HG03378 (cell line): ENCODE results near the gene FLRT1.

ENCODE experiments used
- ATAC-seq: cut with Tn5 transposase; IDR thresholded peaks from one replicate; pipeline ENCODE4 v1.9.1; 2021; ENCODE audit warnings: mild to moderate bottlenecking, moderate library complexity; ENCODE audit not compliant: unreplicated experiment

The FLRT1 gene

DNA sequence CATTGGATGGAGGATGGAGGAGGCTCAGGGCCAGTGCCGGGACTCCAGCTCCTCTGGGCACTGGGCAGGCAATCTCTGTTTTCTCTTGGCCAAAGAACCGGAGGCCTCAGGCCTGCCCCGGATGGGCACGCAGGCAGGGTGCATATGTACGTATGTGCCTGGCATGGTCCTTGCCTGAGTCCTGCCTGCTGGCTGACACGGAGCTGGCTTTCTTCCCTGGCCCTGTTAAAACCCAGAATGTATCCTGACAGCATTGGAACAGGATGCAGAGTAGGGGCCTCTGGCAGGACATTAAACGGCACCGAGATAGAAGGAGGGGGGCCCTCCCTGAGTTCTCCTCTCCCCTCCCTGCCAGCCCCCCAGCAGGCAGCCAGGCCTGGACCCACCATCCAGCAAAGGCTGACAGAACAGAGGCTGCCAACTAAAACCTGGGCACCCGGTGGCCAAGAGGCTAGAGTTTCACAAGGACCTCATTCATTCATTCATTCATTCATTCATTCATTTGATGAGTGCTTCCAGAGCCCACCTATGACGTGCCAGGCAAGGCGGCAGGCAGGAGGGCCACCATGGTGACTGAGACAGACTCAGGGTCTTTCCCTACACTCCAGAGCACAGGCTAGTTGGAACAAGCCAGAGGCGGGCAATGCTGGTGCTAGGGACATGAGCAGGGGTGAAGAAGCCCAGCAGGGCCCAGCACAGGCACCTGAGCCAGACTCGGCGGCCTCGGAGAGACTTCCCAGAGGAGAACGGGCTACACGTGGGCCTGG lies 28.8 kb downstream of the FLRT1 start:
- no peak for ATAC-seq

DNA sequence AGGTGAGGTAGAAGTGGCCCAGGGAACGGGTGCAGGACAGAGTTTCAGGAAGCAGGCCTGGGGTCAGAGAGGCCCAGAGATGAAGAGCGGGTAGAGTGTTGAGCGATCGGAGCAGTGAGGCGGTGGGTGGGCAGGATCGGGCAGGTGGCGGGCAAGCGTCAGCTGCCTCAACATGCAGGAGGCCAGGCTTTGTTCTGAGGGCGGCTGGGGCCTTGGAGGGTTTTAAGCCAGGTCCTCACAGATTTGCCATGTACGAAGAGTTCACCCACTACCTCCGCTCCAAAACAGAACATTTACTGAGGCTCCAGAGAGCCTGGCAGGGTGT lies 29.4 kb downstream of the FLRT1 start:
- no peak for ATAC-seq

DNA sequence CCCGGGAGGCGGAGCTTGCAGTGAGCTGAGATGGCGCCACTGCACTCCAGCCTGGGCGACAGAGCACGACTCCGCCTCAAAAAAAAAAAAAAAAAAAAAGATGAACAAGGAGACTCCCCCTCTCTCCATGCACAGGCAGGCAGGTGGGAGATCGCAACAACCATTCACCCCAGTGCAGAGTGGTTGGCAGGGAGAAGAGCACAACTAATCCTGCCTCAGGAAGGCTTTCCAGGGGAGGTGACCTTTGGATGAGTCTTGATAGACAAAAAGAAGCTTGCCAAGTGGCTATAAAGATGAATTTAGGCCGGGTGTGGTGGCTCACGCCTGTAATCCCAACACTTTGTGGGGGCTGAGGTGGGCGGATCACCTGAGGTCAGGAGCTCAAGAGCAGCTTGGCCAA lies 30.0 kb downstream of the FLRT1 start:
- ATAC-seq, result no peak

DNA sequence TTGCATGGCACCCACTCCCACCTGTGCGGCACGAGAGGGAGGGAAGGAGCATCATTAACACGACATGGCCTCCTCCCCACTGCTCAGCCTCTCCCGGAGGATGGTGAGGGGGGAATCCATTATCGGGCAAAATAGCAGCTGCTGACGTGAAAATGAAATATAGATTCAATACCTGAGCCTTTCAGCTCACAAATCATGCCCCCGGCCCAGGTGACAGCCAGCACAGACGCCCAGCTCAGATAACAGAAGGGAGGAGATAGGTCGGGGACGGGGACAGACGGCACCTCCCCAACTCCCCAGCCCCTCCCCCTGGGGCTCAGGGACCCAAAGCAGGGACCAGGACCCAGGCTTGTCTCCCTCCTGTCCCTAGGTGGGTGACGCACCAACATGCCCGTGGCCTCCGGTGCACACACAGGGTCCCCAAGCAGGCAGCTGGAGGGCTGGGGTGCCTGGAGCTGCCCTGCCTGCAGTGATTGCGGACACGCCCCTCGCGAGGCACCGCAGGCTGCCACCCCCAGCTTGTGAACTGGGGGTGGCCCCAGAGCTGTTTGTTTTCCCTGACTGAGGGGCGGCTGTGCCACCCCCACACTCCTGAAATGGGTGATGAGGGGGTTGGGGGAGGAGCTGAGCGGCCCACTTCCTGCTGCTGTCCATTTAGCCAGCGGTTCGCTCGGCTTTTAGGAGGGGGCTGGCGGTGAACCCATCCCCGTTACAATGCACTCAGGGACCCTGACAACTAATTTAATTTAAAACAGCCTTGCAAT lies 31.7 kb downstream of the FLRT1 start:
- ATAC-seq, result no peak

DNA sequence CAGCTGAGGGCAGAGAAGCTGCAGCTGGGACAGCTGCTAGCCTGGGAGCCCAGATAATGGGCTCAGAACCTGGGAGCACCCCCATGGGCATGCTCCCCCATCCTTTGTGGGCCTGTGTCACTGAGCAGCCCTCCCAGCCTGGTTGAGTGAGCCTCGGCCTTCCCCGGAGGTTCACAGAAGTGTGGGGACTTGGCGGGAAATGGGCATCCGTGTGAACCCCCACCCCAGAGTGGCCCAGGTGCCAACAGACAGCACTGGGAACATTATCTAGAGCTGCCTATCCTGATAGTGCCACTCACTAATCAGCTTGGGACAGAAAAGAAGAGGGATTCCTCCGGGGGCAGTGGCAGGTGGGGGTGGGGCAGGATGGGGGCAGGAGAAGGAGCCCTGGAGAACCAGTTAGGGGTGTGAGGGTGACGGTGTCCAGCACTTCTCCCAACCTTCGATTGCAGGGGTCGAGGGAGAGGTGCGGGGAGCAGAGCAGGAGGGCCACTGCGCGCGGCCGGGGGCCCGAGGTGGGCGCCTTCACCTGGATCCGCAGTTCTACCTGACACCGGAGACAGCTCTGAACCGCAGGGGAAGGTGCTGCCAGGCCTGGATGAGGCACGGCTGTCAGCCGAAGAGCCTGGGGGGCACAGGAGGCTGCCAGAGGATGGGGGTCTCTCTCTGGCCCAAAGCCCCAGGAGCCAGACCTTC lies 33.1 kb downstream of the FLRT1 start:
- ATAC-seq, result no peak

DNA sequence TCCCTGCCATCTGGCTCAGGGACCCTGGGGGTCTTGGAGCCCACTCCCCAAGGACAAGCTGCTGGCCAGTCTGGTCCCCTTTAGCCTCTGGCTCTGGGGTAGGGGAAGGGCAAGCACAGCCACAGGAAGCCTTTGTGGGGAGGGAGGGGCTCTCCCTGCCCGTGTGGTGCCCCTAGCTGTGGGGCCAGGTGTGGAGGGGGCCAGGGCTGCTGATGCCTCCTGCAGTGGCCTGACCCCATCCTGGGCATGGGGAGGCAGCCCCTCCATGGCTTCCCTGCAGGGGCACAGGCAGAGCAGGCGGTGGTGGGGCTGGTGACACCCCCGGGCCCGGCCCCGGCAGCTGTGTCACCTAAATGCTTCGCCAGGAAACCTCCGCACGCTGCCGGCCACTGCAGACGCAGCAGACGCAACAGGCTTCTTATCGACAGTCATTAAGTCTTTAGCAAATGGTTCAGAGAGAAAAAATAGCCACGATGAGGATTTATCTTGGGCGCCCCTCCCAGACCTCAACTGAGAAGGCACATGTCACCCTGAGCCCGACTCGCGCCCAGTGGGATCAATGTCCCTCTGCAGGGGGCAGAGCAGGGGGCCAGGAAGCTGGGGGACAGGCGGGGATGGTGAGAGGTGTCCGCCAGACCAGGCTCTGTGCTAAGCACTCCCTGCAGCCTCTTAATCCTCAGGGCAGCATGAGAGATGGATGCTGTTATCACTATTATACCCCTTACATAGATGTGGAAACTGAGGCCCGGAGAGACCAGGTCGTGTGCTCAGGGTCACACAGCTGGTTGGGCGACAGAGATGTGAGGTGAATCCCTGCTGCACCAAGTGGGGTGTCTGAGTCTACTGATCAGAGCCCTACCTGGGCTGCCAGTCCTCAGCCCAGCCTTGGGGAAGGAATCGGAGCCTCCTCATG lies 33.9 kb downstream of the FLRT1 start:
- no peak for ATAC-seq

DNA sequence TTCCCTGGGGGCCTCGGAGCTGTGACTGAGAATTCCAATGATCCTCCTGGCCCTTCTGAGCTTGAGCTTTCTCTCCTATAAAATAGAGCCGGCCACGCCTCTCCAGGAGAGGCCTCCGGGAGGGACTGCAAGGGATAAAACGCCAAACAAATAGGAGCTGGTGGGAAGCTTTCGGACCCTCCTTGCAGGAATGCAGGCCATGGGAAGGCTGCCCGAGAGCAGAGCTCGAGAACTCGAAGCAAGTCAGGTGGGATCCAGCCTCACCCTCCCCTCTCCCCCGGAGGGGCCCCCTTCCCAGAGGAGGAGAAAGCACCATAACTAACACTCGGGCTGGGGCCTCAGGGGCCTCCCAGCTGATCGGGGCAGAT lies 34.6 kb downstream of the FLRT1 start:
- no peak for ATAC-seq

DNA sequence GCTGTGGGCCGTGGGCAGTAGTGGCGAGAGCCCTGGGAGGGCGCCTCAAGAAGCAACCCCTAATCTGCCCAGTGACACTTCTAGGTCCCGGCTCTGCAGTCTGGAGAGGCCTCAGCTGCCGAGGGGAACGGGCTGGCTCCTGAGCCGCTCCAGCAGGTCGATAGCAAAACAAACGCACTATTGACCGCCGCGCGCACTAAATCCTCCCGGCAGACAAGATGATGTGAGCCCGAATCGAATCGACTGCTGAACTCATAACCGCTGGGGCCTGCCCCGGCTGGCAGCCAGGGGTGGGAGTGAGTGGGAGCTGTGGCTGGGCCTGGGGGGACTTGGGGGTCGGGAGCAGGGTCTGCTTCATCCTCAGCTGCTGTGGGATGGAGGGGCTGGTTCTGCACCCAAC lies 36.1 kb downstream of the FLRT1 start:
- no peak for ATAC-seq

DNA sequence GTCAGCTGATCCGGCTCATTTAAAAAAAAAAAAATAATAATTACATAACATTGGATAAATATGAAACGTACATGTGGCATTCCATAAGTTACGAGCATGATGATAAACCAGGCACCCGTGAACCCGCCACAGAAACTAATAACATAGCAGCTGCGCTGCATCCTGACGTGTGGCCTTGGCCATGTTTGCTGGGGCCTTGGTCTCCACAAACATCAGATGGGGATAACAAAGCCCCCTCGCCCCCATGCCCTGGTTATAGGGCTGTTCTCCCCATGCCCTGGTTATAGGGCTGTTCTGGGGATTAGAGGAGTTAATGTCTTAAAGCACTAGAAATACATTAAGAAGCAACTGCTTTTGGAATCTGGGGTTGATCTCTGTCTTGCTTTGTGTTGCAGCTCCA lies 36.7 kb downstream of the FLRT1 start:
- ATAC-seq, result no peak

DNA sequence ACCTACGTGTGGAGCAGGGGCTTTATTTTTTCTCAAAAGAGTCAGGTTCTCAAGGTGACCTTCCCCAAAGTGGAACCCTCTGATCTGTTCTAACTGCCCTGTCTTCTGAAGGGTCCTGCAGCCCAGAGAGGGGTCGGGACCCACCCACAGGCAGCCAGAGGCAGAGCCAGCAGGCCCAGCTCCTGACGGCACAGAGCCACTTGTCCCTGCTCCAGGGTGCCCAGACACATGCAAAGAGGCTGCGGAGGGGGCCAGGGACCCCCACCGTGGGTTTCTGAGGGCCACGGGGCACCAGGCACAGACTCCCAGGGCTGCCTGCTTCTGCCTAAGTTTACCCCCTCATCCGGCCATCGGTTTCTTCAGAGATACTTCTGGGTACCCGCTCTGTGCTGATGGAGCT lies 37.1 kb downstream of the FLRT1 start:
- ATAC-seq, result no peak

DNA sequence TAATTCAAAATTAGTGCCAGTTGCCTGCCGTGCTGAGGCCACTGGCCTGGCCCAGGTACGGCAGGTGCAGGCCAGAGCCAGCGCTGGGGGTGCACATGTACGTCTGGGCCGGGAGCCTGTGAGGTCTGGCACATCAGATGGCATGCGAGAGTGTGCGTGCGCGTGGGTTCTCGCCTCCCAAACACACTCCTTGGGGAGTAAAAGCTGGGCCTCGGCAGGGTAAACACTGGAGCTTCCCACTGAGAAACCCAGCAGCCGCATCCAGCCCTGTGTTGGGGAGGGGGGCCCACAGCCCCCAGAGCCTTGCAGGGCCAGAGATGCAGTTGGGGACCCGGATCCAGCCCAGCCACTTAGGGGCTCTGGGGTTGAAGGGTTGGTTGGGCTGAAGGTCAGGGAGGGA lies 37.8 kb downstream of the FLRT1 start:
- no peak for ATAC-seq

DNA sequence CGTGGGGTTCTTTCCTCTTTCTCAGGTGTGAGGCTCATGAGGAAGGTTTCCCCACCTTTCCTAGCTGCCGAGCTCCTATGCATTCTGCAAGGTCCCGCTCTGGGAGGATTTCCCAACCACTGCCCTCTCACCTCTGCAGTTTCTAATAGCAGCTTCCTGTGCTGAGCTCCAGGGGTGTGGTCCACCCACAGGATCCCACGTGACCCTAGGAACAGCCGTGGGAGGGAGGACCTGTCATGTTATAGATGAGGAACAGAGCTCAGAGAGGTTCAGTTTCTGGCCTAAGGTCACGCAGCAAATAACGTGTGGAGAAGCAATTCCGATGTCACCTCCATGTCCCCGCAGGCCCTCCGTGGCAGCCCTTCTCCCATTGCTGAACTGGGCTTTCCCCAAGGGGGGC lies 38.5 kb downstream of the FLRT1 start:
- no peak for ATAC-seq

DNA sequence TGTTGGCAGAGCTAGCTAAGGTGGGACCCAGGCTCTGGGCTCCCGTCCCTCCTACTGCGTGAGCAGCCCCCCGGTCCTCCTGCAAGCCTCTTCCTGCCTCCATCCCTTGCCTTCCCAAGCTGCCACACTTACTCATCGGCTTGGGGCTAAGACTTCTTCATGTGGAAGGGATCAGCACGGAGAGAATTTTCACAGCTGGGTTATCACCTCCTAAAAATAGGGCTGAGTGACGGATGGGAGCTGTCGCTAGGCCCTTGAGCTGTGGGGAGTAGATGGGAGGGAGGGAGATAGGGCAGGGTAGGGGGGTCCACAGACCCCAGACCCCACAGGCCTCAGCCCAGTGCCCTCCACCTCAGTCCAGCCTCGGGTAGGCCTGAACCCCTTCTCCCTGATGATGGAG lies 41.0 kb downstream of the FLRT1 start:
- ATAC-seq, result no peak

DNA sequence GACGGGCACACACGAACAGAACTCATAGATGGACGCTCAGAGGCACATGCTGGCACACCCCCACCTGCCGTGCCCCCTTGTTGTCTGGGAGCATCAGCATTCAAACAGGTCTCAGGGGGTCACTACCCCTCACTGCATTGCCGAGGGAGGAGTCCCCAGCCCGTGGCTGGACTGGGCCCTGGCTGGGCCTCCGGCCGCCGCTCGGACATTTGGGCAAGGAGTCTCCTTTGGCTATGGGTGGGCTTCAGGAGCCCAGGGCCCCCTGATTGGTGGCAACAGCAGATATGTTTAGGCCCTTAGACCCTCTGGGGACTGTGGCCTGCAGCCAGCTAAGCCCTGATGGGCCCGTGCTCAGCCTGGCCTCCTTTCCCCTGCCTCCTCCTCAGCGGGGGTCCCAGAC lies 41.9 kb downstream of the FLRT1 start:
- no peak for ATAC-seq

DNA sequence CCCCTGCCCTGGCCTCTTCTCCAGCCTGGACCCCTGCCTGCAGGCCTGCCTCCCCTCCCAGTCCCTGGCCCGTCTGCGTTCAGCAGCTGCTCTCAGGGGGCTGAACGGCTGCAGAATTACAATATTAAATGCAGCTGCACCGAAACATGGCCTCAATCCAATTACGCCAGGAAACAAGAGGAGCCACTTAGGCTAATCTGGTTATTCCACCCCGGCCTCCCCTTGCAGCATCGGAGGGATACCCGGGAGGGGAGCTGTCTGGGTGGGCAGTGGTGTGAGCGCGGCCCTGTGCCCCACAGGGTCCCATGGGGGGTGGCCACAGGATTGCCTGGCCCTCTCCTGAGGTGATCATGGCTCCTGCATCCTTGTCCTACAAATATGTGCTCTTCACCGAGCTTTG lies 42.6 kb downstream of the FLRT1 start:
- no peak for ATAC-seq

DNA sequence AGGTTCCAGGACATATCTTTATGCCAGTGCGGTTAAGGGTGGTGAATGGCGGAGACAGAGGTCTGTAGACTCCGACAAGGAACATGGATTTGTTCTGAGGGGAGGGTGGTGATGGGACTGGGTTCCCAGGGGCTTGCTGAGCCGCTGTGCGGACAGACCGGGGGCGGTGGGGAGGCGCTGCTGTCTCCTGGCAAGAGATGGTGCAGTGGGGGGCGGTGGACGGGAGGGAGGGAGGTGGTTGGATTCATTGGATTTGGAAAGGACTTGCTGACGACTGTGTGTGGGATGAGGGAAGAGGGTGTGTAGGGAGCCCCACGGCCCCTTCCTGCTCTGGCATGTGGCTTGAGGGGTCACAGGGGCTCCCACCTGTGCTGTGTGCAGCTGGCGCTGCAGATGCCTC lies 43.2 kb downstream of the FLRT1 start:
- ATAC-seq, result no peak

DNA sequence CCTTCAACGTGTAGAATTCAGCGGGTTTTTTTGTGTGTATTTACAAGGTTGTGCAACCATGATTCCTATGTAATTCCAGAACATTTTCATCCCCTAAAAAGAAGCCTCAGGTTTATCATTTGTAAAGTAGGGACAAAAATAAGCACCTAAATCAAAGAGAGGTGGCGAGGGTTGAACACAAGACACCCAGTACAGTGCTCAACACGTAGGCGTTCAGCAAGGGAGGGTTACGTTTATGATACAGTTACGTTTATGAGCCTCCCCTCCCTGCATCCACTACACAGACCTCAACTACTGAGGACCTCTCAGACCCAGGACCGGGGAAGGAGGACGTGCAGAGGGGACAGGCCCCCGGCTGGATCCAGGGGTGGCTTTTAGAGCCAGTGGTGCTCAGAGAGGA lies 44.7 kb downstream of the FLRT1 start:
- ATAC-seq, result no peak

DNA sequence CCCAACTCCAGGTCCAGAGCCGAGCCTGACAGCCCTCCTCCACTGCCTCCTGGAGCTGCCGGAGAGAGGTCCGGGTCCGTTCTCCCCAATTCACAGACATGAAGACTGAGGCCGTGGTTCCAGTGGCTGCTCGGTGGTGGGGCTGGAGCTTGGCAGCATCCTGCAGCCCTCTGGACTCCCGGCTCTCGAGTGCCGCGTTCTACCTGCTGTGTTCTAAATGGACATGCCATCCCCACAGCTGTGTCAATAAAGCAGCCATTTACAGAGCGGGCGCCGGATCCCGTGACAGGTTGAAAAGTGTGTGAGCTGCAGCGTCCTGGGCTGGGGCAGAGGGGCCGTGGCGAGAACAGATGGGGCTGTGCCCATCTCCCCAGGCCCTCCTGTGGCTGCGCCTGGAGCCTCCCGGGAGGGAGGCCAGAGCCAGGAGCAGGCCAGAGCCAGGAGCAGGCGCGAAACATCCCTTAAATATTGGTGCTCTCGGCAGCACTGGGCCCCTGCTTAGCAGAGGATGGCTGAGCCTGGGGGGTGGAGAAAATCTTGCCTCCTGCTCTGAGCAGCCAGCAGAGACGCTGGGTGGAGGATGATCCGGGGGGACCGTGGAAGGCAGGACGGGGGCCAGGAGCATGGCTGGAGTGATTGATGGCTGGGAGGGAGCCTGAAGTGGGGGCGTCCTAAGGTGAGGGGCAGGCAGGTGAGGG lies 46.2 kb downstream of the FLRT1 start:
- no peak for ATAC-seq

DNA sequence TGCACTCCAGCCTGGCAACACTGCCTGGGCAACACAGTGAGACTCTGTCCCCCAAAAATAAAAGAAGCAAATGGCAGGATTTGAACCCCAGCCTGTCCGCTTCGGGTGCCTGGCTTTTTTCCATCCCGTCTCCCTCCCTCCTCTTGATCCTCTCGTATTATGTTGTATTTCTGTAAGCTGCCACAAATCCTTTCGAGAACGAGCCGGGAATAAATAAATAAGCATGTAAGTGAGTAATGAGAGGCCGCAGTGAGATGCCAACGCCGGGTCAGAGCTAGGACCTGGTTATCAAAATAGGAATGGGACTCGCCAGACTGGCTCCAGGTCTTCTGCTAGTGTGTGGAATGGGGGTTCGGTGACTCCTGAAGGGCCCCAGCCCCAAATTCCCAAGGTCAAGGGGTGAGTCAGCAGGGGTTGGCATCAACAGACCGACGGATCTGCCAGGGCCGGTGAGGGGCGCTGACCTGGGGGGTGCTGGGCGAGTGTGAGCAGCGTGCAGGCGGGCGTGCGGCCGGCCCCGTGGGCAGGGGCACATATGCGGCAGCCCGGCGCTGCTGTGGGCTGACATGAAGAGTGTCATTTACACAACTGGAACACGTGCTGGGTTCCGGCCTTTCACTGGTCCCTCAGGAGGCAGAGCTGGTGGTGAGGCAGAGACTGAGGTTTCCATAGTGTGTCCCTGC lies 47.8 kb downstream of the FLRT1 start:
- no peak for ATAC-seq
